Neural cell (in vitro differentiated cells): ENCODE data around the gene KRTAP5-9. TPM values are rescaled to one million over a fixed set of nuclear protein-coding genes. Genes with fewer than 3 reads are reported as not detected.

Source experiments
- H2AFZ ChIP-seq: fragments of 200-600, 300-800 bp; sonication (generic), shearing (Covaris generic); 2 replicates; pipeline ENCODE4 v1.6.0; 2014; ENCODE audit warnings: low read depth, mild to moderate bottlenecking, antibody characterized with exemption, low read length, moderate library complexity
- H3F3A ChIP-seq: fragments of 200-600 bp; shearing (Covaris generic); 2 replicates; pipeline ENCODE4 v1.6.1; 2016; ENCODE audit warnings: mild to moderate bottlenecking, moderate library complexity, mixed read lengths, antibody characterized with exemption, low read length; ENCODE audit not compliant: insufficient read depth, poor library complexity, severe bottlenecking
- H3K27ac ChIP-seq: fragments of 200-600, 300-800 bp; sonication (generic), shearing (Covaris generic); 2 replicates; pipeline ENCODE4 v1.5.1; 2014; ENCODE audit warnings: mild to moderate bottlenecking, low read length, moderate library complexity
- H3K27me3 ChIP-seq: fragments of 300-800, 200-600 bp; sonication (generic), shearing (Covaris generic); 2 replicates; pipeline ENCODE4 v1.6.0; 2014; ENCODE audit warnings: mild to moderate bottlenecking, low read depth, low read length, moderate library complexity; ENCODE audit not compliant: insufficient read depth
- H3K36me3 ChIP-seq: fragments of 300-800, 200-600 bp; sonication (generic), shearing (Covaris generic); 2 replicates; pipeline ENCODE4 v1.5.1; 2014; ENCODE audit warnings: mild to moderate bottlenecking, antibody characterized with exemption, low read length, moderate library complexity; ENCODE audit not compliant: insufficient read depth
- H3K4me2 ChIP-seq: fragments of 300-800, 200-600 bp; sonication (generic), shearing (Covaris generic); 2 replicates; pipeline ENCODE4 v1.6.0; 2014; ENCODE audit warnings: mild to moderate bottlenecking, low read length
- H3K4me3 ChIP-seq: fragments of 300-800, 200-600 bp; sonication (generic), shearing (Covaris generic); 2 replicates; pipeline ENCODE4 v1.5.1; 2014; ENCODE audit warnings: mild to moderate bottlenecking, low read length, moderate library complexity
- H3K79me2 ChIP-seq: fragments of 200-600 bp; shearing (Covaris generic); replicated peaks from 2 replicates; pipeline ENCODE4 v1.6.0; 2014; ENCODE audit warnings: mild to moderate bottlenecking, low read length, moderate library complexity; ENCODE audit not compliant: insufficient read depth
- H3K9ac ChIP-seq: fragments of 300-800, 200-600 bp; sonication (generic), shearing (Covaris generic); 2 replicates; pipeline ENCODE4 v1.6.1; 2016; ENCODE audit warnings: mild to moderate bottlenecking, low read length, mixed read lengths
- H3K9me2 ChIP-seq: fragments of 200-600 bp; shearing (Covaris generic); 2 replicates; pipeline ENCODE4 v1.6.1; 2016; ENCODE audit warnings: mild to moderate bottlenecking, low read length, mixed read lengths; ENCODE audit not compliant: insufficient read depth
- H3K9me3 ChIP-seq: fragments of 200-600, 300-800 bp; sonication (generic), shearing (Covaris generic); 2 replicates; pipeline ENCODE4 v1.6.1; 2016; ENCODE audit warnings: mild to moderate bottlenecking, mixed run types, low read length, moderate library complexity, mixed read lengths
- H4K20me1 ChIP-seq: fragments of 200-600 bp; shearing (Covaris generic); 2 replicates; pipeline ENCODE4 v1.6.1; 2016; ENCODE audit warnings: mild to moderate bottlenecking, mixed run types; ENCODE audit not compliant: insufficient read depth
- EP300 ChIP-seq: fragments of 450-650 bp; conservative IDR thresholded peaks from 2 replicates; pipeline ENCODE4 v1.6.1; 2014; ENCODE audit warnings: antibody characterized with exemption, mild to moderate bottlenecking, moderate library complexity; ENCODE audit not compliant: poor library complexity, severe bottlenecking
- EZH2 ChIP-seq: fragments of 200-600, 300-800 bp; shearing (Covaris generic), sonication (generic); IDR thresholded peaks from 2 replicates; pipeline ENCODE4 v1.6.1; 2014; ENCODE audit warnings: antibody characterized with exemption, low read length, borderline replicate concordance, mild to moderate bottlenecking; ENCODE audit not compliant: insufficient read depth, poor library complexity, severe bottlenecking
- MXI1 ChIP-seq: fragments of 450-650 bp; conservative IDR thresholded peaks from 2 replicates; pipeline ENCODE4 v1.6.1; 2014; ENCODE audit warnings: antibody characterized with exemption, mild to moderate bottlenecking; ENCODE audit not compliant: poor library complexity, severe bottlenecking
- POLR2AphosphoS5 ChIP-seq: IDR thresholded peaks from 2 replicates; pipeline ENCODE4 v1.6.1; 2012
- RAD21 ChIP-seq: fragments of 450-650 bp; conservative IDR thresholded peaks from 2 replicates; pipeline ENCODE4 v1.6.1; 2014; ENCODE audit warnings: antibody characterized with exemption, mild to moderate bottlenecking, moderate library complexity
- SMC3 ChIP-seq: fragments of 450-650 bp; conservative IDR thresholded peaks from 2 replicates; pipeline ENCODE4 v1.6.1; 2014; ENCODE audit warnings: antibody characterized with exemption, mild to moderate bottlenecking, moderate library complexity; ENCODE audit not compliant: poor library complexity
- TAF1 ChIP-seq: IDR thresholded peaks from 2 replicates; pipeline ENCODE4 v1.6.1; 2012; ENCODE audit warnings: low read depth
- polyA plus RNA-seq: library from polyadenylated mRNA; depleted of rRNA; stranded (reverse); fragments of >200 nt; gene quantifications from 2 replicates; pipeline ENCODE4 v1.2.3, GENCODE V29; 2014
- TF ChIP-seq, protein P1 (sequence below): fragments of 450-650 bp; IDR thresholded peaks from 2 replicates; pipeline ENCODE4 v1.5.1; 2014; ENCODE audit warnings: antibody characterized with exemption, mild to moderate bottlenecking, moderate library complexity; ENCODE audit not compliant: poor library complexity, severe bottlenecking
- TF ChIP-seq, protein P2 (sequence below): IDR thresholded peaks from 2 replicates; pipeline ENCODE4 v1.6.1; 2012; ENCODE audit warnings: borderline replicate concordance

The KRTAP5-9 gene
- polyA plus RNA-seq, 1 donor from 2014 or later = not detected

GRCh38 chr11:71572811-71573210 is 24.6 kb downstream of the KRTAP5-9 start:
- Histone ChIP-seq H3K79me2 (no peaks in the 10 kb centered on the region), H3K9me3 (no peaks in the 10 kb centered on the region), H3K27ac (no peak overlapping the region), H3K4me2 (no peak overlapping the region), H3K27me3 (no peaks in the 10 kb centered on the region), H3K9ac (no peak overlapping the region), H4K20me1 (no peaks in the 10 kb centered on the region), H3K9me2 (no peaks in the 10 kb centered on the region), H2AFZ (no peak overlapping the region), H3K4me3 (no peak overlapping the region), H3F3A (no peaks in the 10 kb centered on the region), H3K36me3 (no peaks in the 10 kb centered on the region)
- TF ChIP-seq, protein P1, sequence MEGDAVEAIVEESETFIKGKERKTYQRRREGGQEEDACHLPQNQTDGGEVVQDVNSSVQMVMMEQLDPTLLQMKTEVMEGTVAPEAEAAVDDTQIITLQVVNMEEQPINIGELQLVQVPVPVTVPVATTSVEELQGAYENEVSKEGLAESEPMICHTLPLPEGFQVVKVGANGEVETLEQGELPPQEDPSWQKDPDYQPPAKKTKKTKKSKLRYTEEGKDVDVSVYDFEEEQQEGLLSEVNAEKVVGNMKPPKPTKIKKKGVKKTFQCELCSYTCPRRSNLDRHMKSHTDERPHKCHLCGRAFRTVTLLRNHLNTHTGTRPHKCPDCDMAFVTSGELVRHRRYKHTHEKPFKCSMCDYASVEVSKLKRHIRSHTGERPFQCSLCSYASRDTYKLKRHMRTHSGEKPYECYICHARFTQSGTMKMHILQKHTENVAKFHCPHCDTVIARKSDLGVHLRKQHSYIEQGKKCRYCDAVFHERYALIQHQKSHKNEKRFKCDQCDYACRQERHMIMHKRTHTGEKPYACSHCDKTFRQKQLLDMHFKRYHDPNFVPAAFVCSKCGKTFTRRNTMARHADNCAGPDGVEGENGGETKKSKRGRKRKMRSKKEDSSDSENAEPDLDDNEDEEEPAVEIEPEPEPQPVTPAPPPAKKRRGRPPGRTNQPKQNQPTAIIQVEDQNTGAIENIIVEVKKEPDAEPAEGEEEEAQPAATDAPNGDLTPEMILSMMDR = no peak
- TF ChIP-seq EZH2 (no peak), MXI1 (no peak), EP300 (no peak), POLR2AphosphoS5 (no peak), SMC3 (no peak), RAD21 (no peak), TAF1 (no peak)
- TF ChIP-seq, protein P2, sequence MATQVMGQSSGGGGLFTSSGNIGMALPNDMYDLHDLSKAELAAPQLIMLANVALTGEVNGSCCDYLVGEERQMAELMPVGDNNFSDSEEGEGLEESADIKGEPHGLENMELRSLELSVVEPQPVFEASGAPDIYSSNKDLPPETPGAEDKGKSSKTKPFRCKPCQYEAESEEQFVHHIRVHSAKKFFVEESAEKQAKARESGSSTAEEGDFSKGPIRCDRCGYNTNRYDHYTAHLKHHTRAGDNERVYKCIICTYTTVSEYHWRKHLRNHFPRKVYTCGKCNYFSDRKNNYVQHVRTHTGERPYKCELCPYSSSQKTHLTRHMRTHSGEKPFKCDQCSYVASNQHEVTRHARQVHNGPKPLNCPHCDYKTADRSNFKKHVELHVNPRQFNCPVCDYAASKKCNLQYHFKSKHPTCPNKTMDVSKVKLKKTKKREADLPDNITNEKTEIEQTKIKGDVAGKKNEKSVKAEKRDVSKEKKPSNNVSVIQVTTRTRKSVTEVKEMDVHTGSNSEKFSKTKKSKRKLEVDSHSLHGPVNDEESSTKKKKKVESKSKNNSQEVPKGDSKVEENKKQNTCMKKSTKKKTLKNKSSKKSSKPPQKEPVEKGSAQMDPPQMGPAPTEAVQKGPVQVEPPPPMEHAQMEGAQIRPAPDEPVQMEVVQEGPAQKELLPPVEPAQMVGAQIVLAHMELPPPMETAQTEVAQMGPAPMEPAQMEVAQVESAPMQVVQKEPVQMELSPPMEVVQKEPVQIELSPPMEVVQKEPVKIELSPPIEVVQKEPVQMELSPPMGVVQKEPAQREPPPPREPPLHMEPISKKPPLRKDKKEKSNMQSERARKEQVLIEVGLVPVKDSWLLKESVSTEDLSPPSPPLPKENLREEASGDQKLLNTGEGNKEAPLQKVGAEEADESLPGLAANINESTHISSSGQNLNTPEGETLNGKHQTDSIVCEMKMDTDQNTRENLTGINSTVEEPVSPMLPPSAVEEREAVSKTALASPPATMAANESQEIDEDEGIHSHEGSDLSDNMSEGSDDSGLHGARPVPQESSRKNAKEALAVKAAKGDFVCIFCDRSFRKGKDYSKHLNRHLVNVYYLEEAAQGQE = no peak

DNA sequence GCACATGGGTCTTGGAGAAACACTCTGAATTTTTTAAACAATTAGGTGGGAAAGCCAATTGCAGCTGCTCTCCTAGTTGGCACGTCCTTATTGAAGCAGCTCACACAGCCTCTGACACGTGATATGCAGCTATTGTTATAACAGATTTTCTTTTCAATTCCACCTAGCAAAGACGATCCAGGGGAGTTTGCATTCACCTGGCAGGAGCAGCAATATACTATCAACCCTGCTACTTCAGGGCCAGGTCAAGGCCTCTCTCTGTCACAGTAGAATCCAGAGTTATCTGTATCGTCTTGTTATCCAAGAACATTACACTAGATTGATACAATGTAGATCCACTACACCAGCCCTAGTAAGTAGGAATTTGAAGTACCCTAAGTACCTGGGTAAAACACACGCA is 26.2 kb downstream of the KRTAP5-9 start:
- TF ChIP-seq POLR2AphosphoS5 = no peak
- TF ChIP-seq EZH2 = no peak
- no peak for TF ChIP-seq EP300
- no peak for TF ChIP-seq TAF1
- Histone ChIP-seq H3F3A (no peaks in the 10 kb centered on the region), H3K9me3 (no peaks in the 10 kb centered on the region), H3K36me3 (no peaks in the 10 kb centered on the region), H3K27ac (no peak overlapping the region), H3K4me3 (no peak overlapping the region), H3K27me3 (no peaks in the 10 kb centered on the region), H4K20me1 (no peaks in the 10 kb centered on the region), H3K79me2 (no peaks in the 10 kb centered on the region), H3K9me2 (no peaks in the 10 kb centered on the region), H2AFZ (no peak overlapping the region), H3K4me2 (no peak overlapping the region), H3K9ac (no peak overlapping the region)
